Measurements from ENCODE around the gene PHF12. TPM values are rescaled to one million over a fixed set of nuclear protein-coding genes. Genes with fewer than 3 reads are reported as not detected.

Gene PHF12
- total and polyA plus RNA-seq, 2 of the 8 experiments (the other 6 are each of a cell fraction or from before 2014, with no cell fraction given), result 38.8 to 65.7 TPM

GRCh38 chr17:28938552-28938951 is 12.8 kb downstream of the PHF12 start:
- no peak overlapping the region for H3K9ac ChIP-seq (replicated peaks in 1 of 4; ENCODE audit: extremely low read depth in 1 of 4, low read depth in 3 of 4, low read length in 3 of 4)
- peaks cover 15 to 28% of the 10 kb centered on the region in 2 experiments for H4K20me1 ChIP-seq (replicated peaks in 1 of 2; ENCODE audit: control insufficient read depth in 1 of 2, insufficient read depth in 2 of 2, low read length in 2 of 2)
- no peak overlapping the region for H2BK15ac ChIP-seq (ENCODE audit: low read length)
- H2BK20ac ChIP-seq (ENCODE audit: low read length), result no peak overlapping the region
- no peak overlapping the region for H4K5ac ChIP-seq (ENCODE audit: insufficient read length, low read depth, low read length)
- no peaks in the 10 kb centered on the region for H3K27me3 ChIP-seq (replicated peaks in 1 of 4; ENCODE audit: control insufficient read depth in 3 of 4, extremely low read depth in 1 of 4, insufficient read depth in 3 of 4, low read length in 3 of 4)
- peaks cover 16% of the 10 kb centered on the region for H3K79me1 ChIP-seq (ENCODE audit: low read depth, low read length)
- no peak overlapping the region for H2AFZ ChIP-seq (ENCODE audit: low read length)
- no peak for DNase-seq (ENCODE audit: low read depth in 1 of 2, low spot score in 2 of 2)
- H3K4me1 ChIP-seq (replicated peaks in 1 of 4; ENCODE audit: control insufficient read depth in 3 of 4, insufficient read depth in 4 of 4, low read length in 3 of 4), result peaks cover 2 to 22% (median 16%) of the 10 kb centered on the region in 4 experiments; a peak in 5 of 7 replicates
- POLR2A ChIA-PET (ENCODE audit: partially characterized antibody), result interaction anchor here (0.6 to 7.4 kb wide), 6 partner anchors 9 to 219 kb away, joined by 3 to 73 read pairs (median 4); partner anchors contain the start of genes PHF12 and RPL23A
- CTCF ChIA-PET (ENCODE audit: partially characterized antibody), result interaction anchor here (1.1 to 2.6 kb wide), 7 partner anchors 9 to 179 kb away, joined by 3 to 10 read pairs (median 3); no protein-coding TSS in a partner anchor
- H3K23me2 ChIP-seq (ENCODE audit: low read depth, low read length), result no peaks in the 10 kb centered on the region
- H3K36me3 ChIP-seq (ENCODE audit: control insufficient read depth in 2 of 4, insufficient read depth in 4 of 4, low read length in 3 of 4), result peaks cover 0 to 20% (median 3%) of the 10 kb centered on the region in 4 experiments; a peak in 4 of 8 replicates
- no peak for FAIRE-seq
- no peak overlapping the region for H2AK5ac ChIP-seq (ENCODE audit: low read depth, low read length)
- H3K4me2 ChIP-seq (ENCODE audit: insufficient read depth in 1 of 2, low read depth in 2 of 2, low read length in 2 of 2), result no peak overlapping the region
- H3K14ac ChIP-seq (ENCODE audit: insufficient read length), result no peak overlapping the region
- H2BK12ac ChIP-seq (ENCODE audit: low read depth, low read length), result no peak overlapping the region
- H3K56ac ChIP-seq (replicated peaks; ENCODE audit: insufficient read length, low read depth, low read length), result no peak overlapping the region
- H4K8ac ChIP-seq (ENCODE audit: extremely low read depth, insufficient read depth, low read length), result no peak overlapping the region
- H3K4ac ChIP-seq (replicated peaks; ENCODE audit: insufficient read length, low read depth, low read length), result no peak overlapping the region
- peaks cover 20 to 99% of the 10 kb centered on the region in 2 experiments for H3K79me2 ChIP-seq (ENCODE audit: control insufficient read depth in 1 of 2, insufficient read depth in 2 of 2, low read length in 2 of 2)
- H4K91ac ChIP-seq (replicated peaks; ENCODE audit: insufficient read length, low read length), result no peak overlapping the region
- no peaks in the 10 kb centered on the region for H3K9me3 ChIP-seq (ENCODE audit: insufficient read depth in 2 of 2, low read depth in 1 of 2, low read length in 1 of 2)
- no peak overlapping the region for H3K4me3 ChIP-seq (ENCODE audit: extremely low read depth in 1 of 4, insufficient read depth in 2 of 4, low read depth in 3 of 4, low read length in 4 of 4)
- no peak overlapping the region for H3K23ac ChIP-seq (ENCODE audit: insufficient read length)
- no peak for TF ChIP-seq EGR1 (IDR thresholded peaks at IDR 0.05; ENCODE audit: borderline replicate concordance, low read depth, low read length)
- H2BK120ac ChIP-seq (replicated peaks; ENCODE audit: low read depth, low read length), result no peak overlapping the region
- H3K27ac ChIP-seq (ENCODE audit: low read depth, low read length), result no peak overlapping the region
- no peak overlapping the region for H2BK5ac ChIP-seq (ENCODE audit: low read depth, low read length)
- no peak overlapping the region for H3K18ac ChIP-seq (ENCODE audit: extremely low read depth, low read length)
